Lung (tissue), 10 donors: ENCODE results near the gene DHRS4L2. TPM values are rescaled to one million over a fixed set of nuclear protein-coding genes. Genes with fewer than 3 reads are reported as not detected.
"Not testable (repeated sequence)": the region's sequence is repeated elsewhere in the genome, so short reads cannot be mapped to it uniquely, and the experiment has no call there.

Experiments
- ATAC-seq: fragments of 200-7000 bp; cut with Tn5 transposase; one replicate; pipeline ENCODE4 v1.9.1; 2020; ENCODE audit warnings: moderate number of reproducible peaks; ENCODE audit not compliant: insufficient read depth, low FRiP score
- DNase-seq, 3 donors: peaks; one replicate each; pipeline ENCODE4 v3.0.0-alpha.2; 2013 to 2017
- H3K27ac ChIP-seq, 2 donors: one replicate each; pipeline ENCODE4 v1.5.1; 2013; ENCODE audit warnings: mild to moderate bottlenecking in 2 of 2, moderate library complexity in 2 of 2, control low read depth in 1 of 2, inconsistent platforms in 1 of 2, low read depth in 1 of 2, low read length in 1 of 2
- H3K27me3 ChIP-seq, 3 donors: one replicate each; pipeline ENCODE4 v1.5.1; 2013; ENCODE audit warnings: low read length in 2 of 3; ENCODE audit not compliant: control insufficient read depth in 3 of 3, insufficient read depth in 3 of 3
- H3K36me3 ChIP-seq, 4 donors: one replicate each; pipeline ENCODE4 v1.5.1; 2013; ENCODE audit warnings: low read length in 4 of 4, mild to moderate bottlenecking in 1 of 4, moderate library complexity in 1 of 4; ENCODE audit not compliant: control insufficient read depth in 4 of 4, insufficient read depth in 4 of 4
- H3K4me1 ChIP-seq, 5 donors: one replicate each; pipeline ENCODE4 v1.5.1; 2013; ENCODE audit warnings: low read length in 5 of 5, mild to moderate bottlenecking in 2 of 5, moderate library complexity in 1 of 5; ENCODE audit not compliant: control insufficient read depth in 5 of 5, insufficient read depth in 5 of 5
- H3K4me3 ChIP-seq: one replicate; pipeline ENCODE4 v1.5.1; 2013; ENCODE audit warnings: mild to moderate bottlenecking, control low read depth, moderate library complexity
- H3K9ac ChIP-seq, 2 donors: one replicate each; pipeline ENCODE4 v1.5.1; 2013; ENCODE audit warnings: low read length in 2 of 2, control low read depth in 1 of 2; ENCODE audit not compliant: insufficient read depth in 1 of 2
- H3K9me3 ChIP-seq, 4 donors: one replicate each; pipeline ENCODE4 v1.5.1; 2013; ENCODE audit warnings: low read length in 3 of 4, mild to moderate bottlenecking in 1 of 4, moderate library complexity in 1 of 4; ENCODE audit not compliant: control insufficient read depth in 4 of 4, insufficient read depth in 3 of 4
- WGBS, 2 donors: extraction: QIAGEN DNeasy Blood & Tissue Kit; methylation state at CpG; one replicate each; pipeline ENCODE4 v1.1.7; 2013; 5-methylcytosine and 5-hydroxymethylcytosine counted together
- polyA plus RNA-seq, 2 donors: library from polyadenylated mRNA; stranded (reverse); fragments of 200-250 nt; gene quantifications; one replicate each; pipeline ENCODE4 v1.2.1, GENCODE V29; 2013
- total RNA-seq, 2 donors: library from RNA; depleted of rRNA in 1 of 2; stranded (reverse); fragments of >200 nt in 1 of 2; gene quantifications; one replicate each; pipeline ENCODE4 v1.2.1, GENCODE V29; 2014 to 2021
- donor health status: Bipolar disorder and iron deficiency.
- donor health status: healthy.
- donor health status: DM: yes; HTN: yes; CAD: no.

The DHRS4L2 gene
- total and polyA plus RNA-seq, 4 donors, result 17.0 to 44.7 (median 29.8) TPM

- not testable (repeated sequence) for H3K36me3 ChIP-seq, ATAC-seq, H3K4me3 ChIP-seq, H3K9ac ChIP-seq, H3K27me3 ChIP-seq, H3K27ac ChIP-seq, H3K9me3 ChIP-seq, H3K4me1 ChIP-seq, DNase-seq
- 92 to 95% methylated on average over 9 of the region's 9 CpGs for WGBS, 2 donors
Measured at GRCh38 chr14:23957913-23958569, 30.7 kb upstream of the DHRS4L2 start.

DNA sequence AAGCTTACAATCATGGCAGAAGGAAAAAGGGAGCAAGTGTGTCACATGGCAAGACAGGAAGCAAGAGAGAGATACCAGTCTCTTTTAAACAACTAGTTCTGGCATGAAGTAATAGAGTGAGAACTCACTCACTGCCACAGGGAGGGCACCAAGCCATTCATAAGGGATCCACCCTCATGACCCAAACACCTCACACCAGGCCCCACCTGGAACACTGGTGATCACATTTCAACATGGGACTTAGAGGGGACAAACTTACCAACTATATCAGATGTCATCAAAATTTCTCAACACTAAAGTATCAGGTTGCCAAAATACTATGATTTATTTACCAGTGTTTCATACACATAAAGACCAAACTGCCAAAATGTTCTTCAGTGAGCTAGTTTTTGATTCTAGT lies 27.8 kb upstream of the DHRS4L2 start:
- H3K9ac ChIP-seq, H3K27me3 ChIP-seq, DNase-seq, H3K27ac ChIP-seq, H3K9me3 ChIP-seq, H3K4me3 ChIP-seq, H3K36me3 ChIP-seq, ATAC-seq, H3K4me1 ChIP-seq: not testable (repeated sequence)

- not testable (repeated sequence) for H3K27ac ChIP-seq, H3K9me3 ChIP-seq, H3K4me1 ChIP-seq, H3K36me3 ChIP-seq, H3K4me3 ChIP-seq, H3K9ac ChIP-seq, ATAC-seq, DNase-seq, H3K27me3 ChIP-seq
- 100% methylated on average over 1 of the region's 2 CpGs for WGBS, 2 donors
Measured at GRCh38 chr14:23961704-23962103, 27.0 kb upstream of the DHRS4L2 start.

GRCh38 chr14:23969130-23969480 lies 19.6 kb upstream of the DHRS4L2 start:
- 44 to 65% methylated on average over 1 of the region's 9 CpGs for WGBS, 2 donors
- not testable (repeated sequence) for H3K36me3 ChIP-seq, DNase-seq, H3K9me3 ChIP-seq, H3K9ac ChIP-seq, H3K27me3 ChIP-seq, H3K27ac ChIP-seq, H3K4me1 ChIP-seq, H3K4me3 ChIP-seq, ATAC-seq

DNA sequence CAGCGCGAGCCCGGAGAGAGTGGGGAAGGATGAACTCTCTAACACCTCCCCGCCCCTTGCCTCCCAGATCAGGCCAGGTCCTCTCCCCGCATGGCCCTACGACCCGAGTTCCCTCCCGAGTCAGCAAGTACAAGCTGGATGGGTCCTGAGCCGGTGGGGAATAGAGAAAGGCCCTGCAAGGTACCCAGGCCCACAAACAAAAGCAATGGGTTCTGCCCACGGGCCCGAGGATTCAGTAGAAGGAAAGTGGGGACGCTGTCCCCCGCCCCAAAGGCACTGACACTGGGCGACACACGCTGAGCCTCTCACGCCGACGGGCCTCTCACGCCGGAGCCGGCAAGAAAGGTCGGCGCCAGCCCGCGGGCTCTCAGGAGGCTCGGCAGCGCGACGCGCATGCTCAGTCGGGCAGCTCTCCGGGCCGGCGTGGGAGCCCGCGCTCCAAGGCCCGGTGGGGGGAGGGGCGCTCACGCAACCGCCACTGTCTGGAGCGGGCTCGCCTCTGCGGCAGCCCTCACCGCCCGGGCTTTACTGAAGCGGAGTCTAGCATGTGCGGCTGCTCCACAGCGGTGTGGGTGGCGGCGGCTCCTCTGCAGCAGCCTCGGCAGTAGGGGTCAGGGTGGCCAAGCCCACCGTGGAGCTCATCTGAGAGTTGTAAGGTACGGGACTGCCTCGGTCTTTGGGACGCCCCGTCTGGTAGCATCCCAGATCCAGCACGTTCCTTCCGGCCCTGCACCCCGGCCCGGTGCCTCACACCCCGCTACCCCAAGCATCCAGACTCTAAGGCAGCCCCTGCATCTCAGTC lies 19.0 kb upstream of the DHRS4L2 start:
- DNase-seq (peak; percentile 40 to 70 (median 53)), ATAC-seq (peak; percentile 87)
- WGBS, 2 donors, result 9 to 10% methylated on average over 46 to 58 of the region's 61 CpGs
- H3K9ac ChIP-seq, H3K9me3 ChIP-seq, H3K4me1 ChIP-seq, H3K36me3 ChIP-seq, H3K27ac ChIP-seq, H3K4me3 ChIP-seq, H3K27me3 ChIP-seq: not testable (repeated sequence)

DNA sequence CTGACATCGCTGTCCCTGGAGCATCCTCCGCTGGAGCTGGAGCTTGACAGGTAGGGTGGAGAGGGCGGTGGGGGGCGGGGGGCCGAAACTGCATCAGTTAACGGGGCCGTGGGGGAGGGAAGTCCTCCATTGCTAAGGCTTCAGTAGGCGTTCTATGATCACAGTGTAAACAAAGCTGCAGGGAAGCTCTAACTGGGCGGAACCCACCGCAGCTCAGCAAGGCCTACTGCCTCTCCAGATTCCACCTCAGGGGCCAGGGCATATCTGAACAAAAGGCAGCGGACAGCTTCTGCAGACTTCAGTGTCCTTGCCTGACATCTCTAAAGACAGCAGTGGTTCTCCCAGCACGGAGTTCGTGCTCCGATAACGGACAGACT lies 18.5 kb upstream of the DHRS4L2 start:
- ATAC-seq, H3K27me3 ChIP-seq, H3K4me1 ChIP-seq, H3K4me3 ChIP-seq, H3K9me3 ChIP-seq, H3K36me3 ChIP-seq, DNase-seq, H3K9ac ChIP-seq, H3K27ac ChIP-seq: not testable (repeated sequence)
- 73 to 81% methylated on average over 13 to 14 of the region's 15 CpGs for WGBS, 2 donors

DNA sequence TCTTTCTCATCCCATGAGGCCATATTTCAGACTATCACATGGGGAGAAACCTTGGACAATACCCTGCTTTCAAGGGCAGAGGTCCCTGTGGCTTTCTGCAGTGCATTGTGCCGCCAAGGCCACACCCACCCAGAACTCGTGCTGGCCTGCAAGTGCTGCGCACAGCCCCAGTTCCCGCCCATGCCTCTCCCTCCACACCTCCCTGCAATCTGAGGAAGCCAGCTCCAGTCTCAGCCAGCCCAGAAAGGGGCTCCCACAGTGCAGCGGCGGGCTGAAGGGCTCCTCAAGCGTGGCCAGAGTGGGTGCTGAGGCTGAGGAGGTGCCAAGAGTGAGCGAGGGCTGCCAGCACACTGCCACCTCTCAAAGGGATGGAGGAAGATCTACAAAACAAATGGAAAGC lies 15.6 kb upstream of the DHRS4L2 start:
- H3K9me3 ChIP-seq, H3K4me3 ChIP-seq, H3K27me3 ChIP-seq, ATAC-seq, H3K36me3 ChIP-seq, H3K9ac ChIP-seq, H3K27ac ChIP-seq, H3K4me1 ChIP-seq, DNase-seq: not testable (repeated sequence)
- whole genome bisulfite sequencing, 2 donors, result 83 to 90% methylated on average over 8 of the region's 8 CpGs

GRCh38 chr14:23974041-23974440 lies 14.7 kb upstream of the DHRS4L2 start:
- not testable (repeated sequence) for ATAC-seq, H3K4me3 ChIP-seq, DNase-seq, H3K27ac ChIP-seq, H3K9me3 ChIP-seq, H3K36me3 ChIP-seq, H3K27me3 ChIP-seq, H3K4me1 ChIP-seq, H3K9ac ChIP-seq
